GM13977 (cell line): ENCODE measurements around the gene DLG2.

ENCODE experiments used
- DNase-seq: peaks from one replicate; pipeline ENCODE4 v3.0.0; 2012; ENCODE audit warnings: low spot score
- in situ Hi-C: fragments of 300-500 bp; cut with MboI; formaldehyde crosslinking; loops from one replicate; pipeline ENCODE4 v1.12.0; 2022; ENCODE audit warnings: low sequenced_read_pairs, low pct_unique_long_range_greater_than_20kb, mixed read lengths, inconsistent platforms; ENCODE audit not compliant: unreplicated experiment
- TF ChIP-seq, protein P1 (sequence below): IDR thresholded peaks from 2 replicates; pipeline ENCODE4 v1.5.1; 2012; ENCODE audit warnings: mild to moderate bottlenecking, control low read depth; ENCODE audit not compliant: insufficient read depth; ENCODE audit errors: extremely low read depth, missing control alignments

The DLG2 gene

DNA sequence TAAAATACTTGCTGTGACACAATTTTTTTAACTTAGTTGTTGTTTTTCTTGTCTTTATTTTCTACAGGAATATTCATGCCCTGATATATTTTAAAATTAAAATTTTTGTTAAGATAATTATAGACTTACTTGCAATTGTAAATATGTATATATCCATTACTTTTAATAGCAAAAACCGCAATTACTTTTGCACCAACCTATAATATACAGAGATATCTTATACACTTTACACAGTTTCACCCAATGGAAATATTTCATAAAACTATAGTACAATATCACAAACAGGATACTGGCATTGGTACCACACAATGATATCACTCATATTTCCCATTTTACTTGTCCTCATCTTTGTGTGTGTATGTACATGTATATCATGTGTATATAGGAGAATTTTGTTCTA lies 188.8 kb downstream of the DLG2 start:
- in situ Hi-C loops, result no loop called here
- DNase-seq, result no peak

DNA sequence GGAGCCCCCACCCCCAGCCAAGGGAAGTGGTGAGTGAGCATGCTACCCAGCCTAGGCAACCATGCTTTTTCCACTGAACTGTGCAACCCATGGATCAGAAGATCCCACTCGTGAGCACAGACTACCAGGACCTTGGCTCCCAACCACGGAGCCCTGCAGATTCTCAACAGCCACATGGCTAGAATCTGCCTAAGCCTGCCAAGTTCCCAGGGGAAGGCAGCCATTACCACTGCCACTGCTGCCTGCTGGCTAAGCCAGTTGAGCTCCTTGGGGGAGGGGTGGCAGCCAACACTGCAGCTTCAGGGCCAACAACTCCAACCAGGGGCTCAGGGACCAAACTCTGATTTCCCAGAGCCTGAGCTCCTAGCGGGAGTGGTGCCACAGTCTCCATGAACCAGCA lies 195.8 kb downstream of the DLG2 start:
- TF ChIP-seq, protein P1, sequence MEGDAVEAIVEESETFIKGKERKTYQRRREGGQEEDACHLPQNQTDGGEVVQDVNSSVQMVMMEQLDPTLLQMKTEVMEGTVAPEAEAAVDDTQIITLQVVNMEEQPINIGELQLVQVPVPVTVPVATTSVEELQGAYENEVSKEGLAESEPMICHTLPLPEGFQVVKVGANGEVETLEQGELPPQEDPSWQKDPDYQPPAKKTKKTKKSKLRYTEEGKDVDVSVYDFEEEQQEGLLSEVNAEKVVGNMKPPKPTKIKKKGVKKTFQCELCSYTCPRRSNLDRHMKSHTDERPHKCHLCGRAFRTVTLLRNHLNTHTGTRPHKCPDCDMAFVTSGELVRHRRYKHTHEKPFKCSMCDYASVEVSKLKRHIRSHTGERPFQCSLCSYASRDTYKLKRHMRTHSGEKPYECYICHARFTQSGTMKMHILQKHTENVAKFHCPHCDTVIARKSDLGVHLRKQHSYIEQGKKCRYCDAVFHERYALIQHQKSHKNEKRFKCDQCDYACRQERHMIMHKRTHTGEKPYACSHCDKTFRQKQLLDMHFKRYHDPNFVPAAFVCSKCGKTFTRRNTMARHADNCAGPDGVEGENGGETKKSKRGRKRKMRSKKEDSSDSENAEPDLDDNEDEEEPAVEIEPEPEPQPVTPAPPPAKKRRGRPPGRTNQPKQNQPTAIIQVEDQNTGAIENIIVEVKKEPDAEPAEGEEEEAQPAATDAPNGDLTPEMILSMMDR, result no peak
- DNase-seq, result no peak
- in situ Hi-C loops, result no loop called here

More for the DNA sequence above, 188.8 kb downstream of the DLG2 start:
- TF ChIP-seq, protein P1, result no peak

DNA sequence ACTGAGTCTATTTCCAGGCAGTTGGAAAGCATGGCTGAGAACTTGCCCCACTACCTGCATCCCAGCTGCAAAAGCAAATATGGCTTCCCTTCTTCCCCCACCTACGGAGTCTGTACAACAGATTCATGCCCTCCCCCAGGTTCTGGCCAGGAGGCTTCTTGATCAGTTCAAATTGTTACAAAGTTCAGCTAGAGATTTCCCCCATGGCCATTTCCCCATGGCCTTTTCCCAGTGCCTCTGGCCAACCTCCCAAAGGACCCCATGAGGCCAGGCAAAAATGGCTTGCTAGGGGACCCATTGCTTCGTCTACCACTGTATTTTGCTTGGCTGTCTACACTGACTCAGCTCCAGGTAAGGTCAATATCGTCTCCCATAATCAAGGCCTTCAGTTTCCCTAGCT lies 203.3 kb downstream of the DLG2 start:
- TF ChIP-seq, protein P1, result no peak
- in situ Hi-C loops, result no loop called here
- no peak for DNase-seq

DNA sequence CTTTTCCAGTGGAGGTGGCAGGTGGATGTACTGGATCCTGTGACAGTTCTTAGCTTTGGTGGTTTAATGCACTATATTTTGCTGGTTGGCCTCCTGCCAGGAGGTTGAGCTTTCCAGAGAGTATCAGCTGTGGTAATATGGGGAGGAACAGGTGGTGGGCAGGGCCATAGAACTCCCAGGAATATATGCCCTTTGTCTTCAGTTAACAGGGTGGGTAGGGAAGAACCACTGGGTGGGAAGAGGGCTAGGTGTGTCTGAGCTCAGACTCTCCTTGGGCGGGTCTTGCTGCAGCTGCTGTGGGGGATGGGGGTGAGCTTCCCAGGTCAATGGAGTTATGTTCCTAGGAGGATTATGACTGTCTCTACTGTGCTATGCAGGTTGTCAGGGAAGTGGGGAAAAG lies 203.8 kb downstream of the DLG2 start:
- TF ChIP-seq, protein P1, result no peak
- no peak for DNase-seq
- in situ Hi-C loops, result no loop called here

DNA sequence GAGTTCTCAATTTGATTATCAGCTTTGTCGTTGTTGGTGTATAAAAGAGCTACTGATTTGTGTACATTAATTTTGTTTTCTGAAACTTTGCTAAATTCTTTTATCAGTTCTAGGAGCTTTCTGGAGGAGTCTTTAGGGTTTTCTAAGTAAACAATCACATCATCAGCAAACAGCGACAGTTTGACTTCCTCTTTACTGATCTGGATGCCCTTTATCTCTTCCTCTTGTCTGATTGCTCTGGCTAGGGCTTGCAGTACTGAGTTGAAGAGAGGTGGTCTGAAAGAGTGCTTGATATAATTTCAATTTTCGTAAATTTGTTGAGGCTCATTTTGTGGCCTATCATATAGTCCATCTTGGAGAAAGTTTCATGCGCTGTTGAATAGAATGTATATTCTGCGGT lies 213.0 kb downstream of the DLG2 start:
- no peak for DNase-seq
- TF ChIP-seq, protein P1, result no peak
- in situ Hi-C loops, result no loop called here

DNA sequence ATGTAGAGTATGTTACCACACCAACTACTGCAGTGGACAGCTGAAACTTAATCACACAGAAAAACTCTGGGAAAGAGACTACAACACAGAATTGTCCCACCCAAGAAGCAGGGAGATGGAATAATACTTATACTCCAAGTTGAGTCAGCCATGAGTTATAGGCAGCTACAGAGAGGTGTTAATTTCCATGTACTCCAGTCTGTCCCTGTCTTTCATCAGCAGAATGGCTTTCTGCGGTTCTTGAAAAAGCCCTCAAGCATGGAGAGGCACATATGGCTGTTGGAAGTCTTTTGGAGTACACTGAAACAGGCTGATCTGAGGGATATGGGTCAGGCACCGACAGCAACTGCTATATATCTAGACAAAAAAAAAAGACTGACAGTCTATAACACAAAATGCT lies 219.5 kb downstream of the DLG2 start:
- in situ Hi-C loops, result no loop called here
- no peak for DNase-seq
- TF ChIP-seq, protein P1, result no peak

DNA sequence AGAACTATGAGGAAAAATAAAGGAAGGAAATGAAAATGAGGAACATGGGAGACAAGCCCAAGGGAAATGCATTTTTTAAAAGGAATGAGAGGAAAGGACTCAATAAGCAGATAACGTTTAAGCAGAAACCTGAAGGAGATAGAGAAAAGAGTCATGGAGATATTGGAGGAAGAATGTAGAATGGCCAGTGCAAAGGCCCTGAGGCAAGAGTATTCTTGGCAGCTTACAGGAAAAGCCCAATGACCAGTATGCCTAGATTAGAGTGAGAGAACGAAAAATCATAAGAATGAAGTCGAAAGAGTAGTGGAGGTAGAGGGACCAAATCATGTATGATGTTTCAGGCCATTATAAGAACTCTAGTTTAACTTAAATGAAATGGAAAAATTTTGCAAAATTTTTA lies 220.3 kb downstream of the DLG2 start:
- TF ChIP-seq, protein P1, result no peak
- in situ Hi-C loops, result no loop called here
- DNase-seq, result no peak
